Body of pancreas (tissue), 4 donors: Measurements from ENCODE around the gene VEZT.
A peak's percentile ranks its signal among the peaks of the same experiment; 100 is the strongest.

ENCODE experiments used
- CTCF ChIP-seq, 7 experiments: fragments of 450-650 bp in 4 of 7; fragments of 200-600 bp in 3 of 7; sonication (generic) in 3 of 7; IDR thresholded peaks; one replicate each; pipeline ENCODE4 v1.5.1; 2016 to 2019; ENCODE audit warnings: antibody characterized with exemption in 7 of 7
- POLR2A ChIP-seq, 3 donors: fragments of 450-650 bp; IDR thresholded peaks; one replicate each; pipeline ENCODE4 v1.6.1; 2016; ENCODE audit warnings: antibody characterized with exemption in 3 of 3, mild to moderate bottlenecking in 2 of 3

DNA sequence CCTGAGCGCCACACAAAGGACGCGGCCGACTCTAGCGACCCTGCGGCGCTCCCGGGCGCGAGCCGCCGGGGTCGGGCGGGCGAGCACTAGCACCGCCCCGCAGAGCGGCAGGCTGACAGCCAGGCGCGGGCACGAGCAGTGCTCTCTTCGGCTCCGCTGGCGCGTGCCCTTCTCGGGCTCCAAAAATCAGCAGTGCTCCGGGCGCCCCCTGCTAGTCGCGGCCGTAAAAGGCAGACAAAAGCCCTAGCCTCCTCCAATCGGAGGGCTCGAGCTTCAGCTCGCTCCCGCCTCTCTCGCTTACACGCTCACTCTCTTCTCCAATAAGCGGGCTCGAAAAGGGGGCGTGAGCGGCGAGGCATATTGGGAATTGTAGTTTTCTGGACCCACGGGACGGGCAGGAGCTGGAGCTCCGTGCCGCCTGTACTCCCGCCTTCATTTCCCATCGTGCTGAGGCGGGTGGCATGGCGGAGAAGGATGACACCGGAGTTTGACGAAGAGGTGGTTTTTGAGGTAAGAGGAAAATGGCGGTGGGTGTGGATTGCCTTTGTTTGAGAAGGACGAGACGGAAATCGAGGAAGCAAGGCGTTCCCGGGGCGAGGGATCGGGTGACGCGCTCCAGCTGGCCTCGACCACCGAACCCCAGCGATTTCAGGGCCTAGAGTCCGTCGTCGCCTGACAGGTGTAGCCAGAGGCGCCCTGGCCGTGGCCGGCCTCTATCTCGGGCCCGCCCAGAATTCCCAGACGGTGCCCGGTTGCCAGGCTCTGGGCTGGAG, at the start of gene VEZT, which contains the start of gene FGD6:
- TF ChIP-seq CTCF (IDR thresholded peaks at IDR 0.05), result peak; percentile 30 to 81 (median 70)
- peak; percentile 87 to 88 (median 88) for TF ChIP-seq POLR2A (IDR thresholded peaks at IDR 0.05)
